Astrocyte (in vitro differentiated cells and primary cell): Measurements from ENCODE around the gene NFIA. TPM values are rescaled to one million over a fixed set of nuclear protein-coding genes. Genes with fewer than 3 reads are reported as not detected.

Experiments used
- DNase-seq: peaks from one replicate; pipeline ENCODE4 v3.0.0-alpha.2; 2010; ENCODE audit warnings: low read depth
- FAIRE-seq: peaks from 2 replicates; lab custom pipeline; 2011; peaks lifted over from hg19 to GRCh38; lab: Jason Lieb, UNC
- H2AFZ ChIP-seq: 2 replicates; pipeline ENCODE4 v1.6.0; 2012; ENCODE audit warnings: low read depth, low read length, inconsistent platforms
- H3K27ac ChIP-seq: 2 replicates; pipeline ENCODE4 v1.5.1; 2011; ENCODE audit warnings: low read depth, low read length, inconsistent platforms
- H3K27me3 ChIP-seq: 2 replicates; pipeline ENCODE4 v1.6.0; 2011; ENCODE audit warnings: low read length, inconsistent platforms; ENCODE audit not compliant: insufficient read depth
- H3K36me3 ChIP-seq: 2 replicates; pipeline ENCODE4 v1.5.1; 2011; ENCODE audit warnings: low read length, inconsistent platforms; ENCODE audit not compliant: insufficient read depth
- H3K4me1 ChIP-seq: 2 replicates; pipeline ENCODE4 v1.5.1; 2011; ENCODE audit warnings: low read length, inconsistent platforms; ENCODE audit not compliant: insufficient read depth
- H3K4me2 ChIP-seq: 2 replicates; pipeline ENCODE4 v1.6.0; 2012; ENCODE audit warnings: low read length, inconsistent platforms
- H3K4me3 ChIP-seq: 2 replicates; pipeline ENCODE4 v1.5.1; 2011; ENCODE audit warnings: low read depth, mild to moderate bottlenecking, low read length, inconsistent platforms; ENCODE audit not compliant: insufficient read depth
- H3K79me2 ChIP-seq: 2 replicates; pipeline ENCODE4 v1.6.0; 2012; ENCODE audit warnings: mild to moderate bottlenecking, low read length, inconsistent platforms; ENCODE audit not compliant: insufficient read depth
- H3K9ac ChIP-seq: 2 replicates; pipeline ENCODE4 v1.6.0; 2012; ENCODE audit warnings: mild to moderate bottlenecking, low read length, inconsistent platforms
- H3K9me3 ChIP-seq: 2 replicates; pipeline ENCODE4 v1.5.1; 2012; ENCODE audit warnings: low read depth, mild to moderate bottlenecking, low read length, inconsistent platforms; ENCODE audit not compliant: insufficient read depth
- H4K20me1 ChIP-seq: 2 replicates; pipeline ENCODE4 v1.6.0; 2012; ENCODE audit warnings: low read length, inconsistent platforms; ENCODE audit not compliant: insufficient read depth
- H3K27ac Mint-ChIP-seq: one replicate; pipeline ENCODE4 v1.8.0; 2021; ENCODE audit warnings: mild to moderate bottlenecking, mixed read lengths; ENCODE audit not compliant: unreplicated experiment
- H3K27me3 Mint-ChIP-seq: one replicate; pipeline ENCODE4 v1.8.0; 2021; ENCODE audit warnings: low read depth, mixed read lengths; ENCODE audit not compliant: unreplicated experiment
- H3K36me3 Mint-ChIP-seq: one replicate; pipeline ENCODE4 v1.8.0; 2021; ENCODE audit warnings: low read depth, mixed read lengths; ENCODE audit not compliant: unreplicated experiment
- H3K4me1 Mint-ChIP-seq: one replicate; pipeline ENCODE4 v1.8.0; 2021; ENCODE audit warnings: low read depth, mixed read lengths; ENCODE audit not compliant: unreplicated experiment
- H3K4me3 Mint-ChIP-seq: one replicate; pipeline ENCODE4 v1.8.0; 2021; ENCODE audit warnings: mild to moderate bottlenecking, moderate library complexity, mixed read lengths; ENCODE audit not compliant: unreplicated experiment
- H3K9me3 Mint-ChIP-seq: one replicate; pipeline ENCODE4 v1.8.0; 2021; ENCODE audit warnings: mild to moderate bottlenecking, mixed read lengths; ENCODE audit not compliant: unreplicated experiment
- CTCF ChIP-seq: IDR thresholded peaks from 2 replicates; pipeline ENCODE4 v1.5.1; 2011; ENCODE audit warnings: low read depth, mild to moderate bottlenecking, inconsistent platforms, low read length, moderate library complexity; ENCODE audit not compliant: insufficient read depth
- EZH2 ChIP-seq: IDR thresholded peaks from 2 replicates; pipeline ENCODE4 v1.6.1; 2012; ENCODE audit warnings: mild to moderate bottlenecking, low read length, inconsistent platforms; ENCODE audit not compliant: insufficient read depth
- total RNA-seq: library from RNA; stranded (reverse); gene quantifications from 2 replicates; pipeline ENCODE4 v1.2.1, GENCODE V29; 2021

The NFIA gene
- total RNA-seq, 1 donor from 2014 or later: 4.6 TPM

- Histone ChIP-seq H3K9me3 (peaks cover 2% of the 10 kb centered on the region), H4K20me1 (peaks cover 10% of the 10 kb centered on the region), H2AFZ (no peak overlapping the region), H3K36me3 (no peaks in the 10 kb centered on the region), H3K9ac (no peak overlapping the region), H3K4me3 (no peak overlapping the region), H3K27ac (no peak overlapping the region), H3K27me3 (peaks cover 65% of the 10 kb centered on the region), H3K79me2 (no peaks in the 10 kb centered on the region), H3K4me2 (no peak overlapping the region), H3K4me1 (peaks cover 3% of the 10 kb centered on the region)
- peaks cover 8% of the 10 kb centered on the region for H3K27me3 Mint-ChIP-seq
- H3K4me3 Mint-ChIP-seq: no peak overlapping the region
- H3K27ac Mint-ChIP-seq: no peak overlapping the region
- peaks cover 4% of the 10 kb centered on the region for H3K9me3 Mint-ChIP-seq
- peaks cover 11% of the 10 kb centered on the region for H3K4me1 Mint-ChIP-seq
- peaks cover 1% of the 10 kb centered on the region for H3K36me3 Mint-ChIP-seq
- FAIRE-seq (no peak), DNase-seq (no peak)
- TF ChIP-seq EZH2 (no peak), CTCF (no peak)
Observed at GRCh38 chr1:61332196-61332753, 249.9 kb downstream of the NFIA start.

DNA sequence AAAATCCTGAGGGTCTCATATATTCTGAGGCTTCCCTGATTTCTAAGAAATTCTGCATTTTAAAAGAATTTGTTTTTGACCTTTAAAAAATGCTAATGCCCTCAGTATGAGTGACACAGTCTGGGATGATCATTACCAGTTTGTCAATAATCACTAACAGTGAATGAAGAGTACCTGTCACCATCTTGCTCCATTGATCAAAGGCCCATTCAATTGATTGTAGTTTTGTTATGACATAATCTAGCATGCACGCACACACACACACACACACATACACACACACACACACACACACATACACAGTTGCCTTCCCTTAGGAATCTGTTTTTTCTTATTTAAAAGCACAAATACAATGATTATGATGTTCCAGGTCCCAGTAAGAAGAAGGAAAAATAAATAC is 250.4 kb downstream of the NFIA start:
- H3K4me3 Mint-ChIP-seq: no peak overlapping the region
- peaks cover 2% of the 10 kb centered on the region for H3K9me3 ChIP-seq
- DNase-seq (no peak), FAIRE-seq (no peak)
- no peak overlapping the region for H3K27ac ChIP-seq
- peaks cover 15% of the 10 kb centered on the region for H4K20me1 ChIP-seq
- TF ChIP-seq CTCF (no peak), EZH2 (no peak)
- no peak overlapping the region for H3K9ac ChIP-seq
- H3K4me1 Mint-ChIP-seq: peaks cover 16% of the 10 kb centered on the region
- H3K79me2 ChIP-seq: no peaks in the 10 kb centered on the region
- H3K4me3 ChIP-seq: no peak overlapping the region
- H3K27me3 ChIP-seq: peaks cover 69% of the 10 kb centered on the region
- H3K9me3 Mint-ChIP-seq: no peaks in the 10 kb centered on the region
- H2AFZ ChIP-seq: no peak overlapping the region
- H3K36me3 Mint-ChIP-seq: peaks cover 1% of the 10 kb centered on the region
- H3K4me2 ChIP-seq: no peak overlapping the region
- H3K27me3 Mint-ChIP-seq: peaks cover 8% of the 10 kb centered on the region
- no peaks in the 10 kb centered on the region for H3K36me3 ChIP-seq
- peaks cover 7% of the 10 kb centered on the region for H3K4me1 ChIP-seq
- H3K27ac Mint-ChIP-seq: no peak overlapping the region
